ENCODE results near the gene LRRC53. TPM values are rescaled to one million over a fixed set of nuclear protein-coding genes. Genes with fewer than 3 reads are reported as not detected.

LRRC53 gene
- total RNA-seq, 1 experiment from 2014 or later, result not detected

DNA sequence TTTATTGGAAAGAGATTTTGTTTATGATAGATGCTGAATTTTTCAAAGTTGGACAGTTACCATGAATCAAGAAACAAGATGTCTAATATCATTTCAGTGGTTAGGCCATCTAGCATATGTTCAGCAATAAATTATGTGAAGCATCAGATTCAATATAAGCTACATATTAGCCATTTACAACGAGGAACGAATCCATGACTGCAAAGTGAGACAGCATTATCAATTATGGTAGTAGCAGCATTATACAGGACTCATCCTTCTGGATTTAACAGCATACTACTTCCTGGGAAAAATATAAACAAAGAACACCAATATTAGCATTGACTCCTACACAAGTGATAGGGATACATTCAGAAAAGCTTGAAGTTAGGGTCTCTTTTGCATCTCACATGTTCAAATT, 59.1 kb downstream of the LRRC53 start:
- Mint-ChIP-seq H3K4me1 (no peaks in the 10 kb centered on the region), H3K4me3 (no peak overlapping the region), H3K36me3 (no peaks in the 10 kb centered on the region), H3K9me3 (peaks cover 11% of the 10 kb centered on the region), H3K27ac (no peak overlapping the region), H3K27me3 (ENCODE audit: low read depth) (no peaks in the 10 kb centered on the region)
- POLR2A ChIA-PET, result no interaction called here
- DNase-seq (ENCODE audit: low spot score), result no peak
- no peak for ATAC-seq
- CTCF ChIA-PET, result no interaction called here
- TF ChIP-seq, protein P1, sequence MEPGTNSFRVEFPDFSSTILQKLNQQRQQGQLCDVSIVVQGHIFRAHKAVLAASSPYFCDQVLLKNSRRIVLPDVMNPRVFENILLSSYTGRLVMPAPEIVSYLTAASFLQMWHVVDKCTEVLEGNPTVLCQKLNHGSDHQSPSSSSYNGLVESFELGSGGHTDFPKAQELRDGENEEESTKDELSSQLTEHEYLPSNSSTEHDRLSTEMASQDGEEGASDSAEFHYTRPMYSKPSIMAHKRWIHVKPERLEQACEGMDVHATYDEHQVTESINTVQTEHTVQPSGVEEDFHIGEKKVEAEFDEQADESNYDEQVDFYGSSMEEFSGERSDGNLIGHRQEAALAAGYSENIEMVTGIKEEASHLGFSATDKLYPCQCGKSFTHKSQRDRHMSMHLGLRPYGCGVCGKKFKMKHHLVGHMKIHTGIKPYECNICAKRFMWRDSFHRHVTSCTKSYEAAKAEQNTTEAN (CRISPR knock-in tag; IDR thresholded peaks at IDR 0.05), result no peak
- no peak for TF ChIP-seq ESRRA (CRISPR knock-in tag; IDR thresholded peaks at IDR 0.05; ENCODE audit: borderline replicate concordance)

DNA sequence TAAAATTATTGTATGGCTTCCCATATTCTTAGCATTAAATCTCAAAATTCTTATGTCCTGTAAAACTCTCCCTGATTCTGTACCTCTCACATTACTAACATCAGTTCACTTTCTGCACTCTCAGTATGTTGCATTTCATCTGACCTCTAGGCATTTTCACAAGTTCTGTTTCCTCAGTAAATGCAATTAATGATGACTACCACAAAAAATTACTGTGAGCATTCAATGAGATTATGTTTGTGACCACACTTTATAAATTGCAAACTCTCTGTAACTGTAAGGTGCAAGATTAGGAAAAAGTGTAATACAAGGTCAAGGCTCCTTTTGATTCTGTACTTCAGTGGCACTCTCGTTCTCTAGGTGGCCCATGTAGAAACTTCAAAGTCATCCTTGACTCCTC, 60.4 kb downstream of the LRRC53 start:
- DNase-seq (ENCODE audit: low spot score), result no peak
- Mint-ChIP-seq H3K4me1 (no peaks in the 10 kb centered on the region), H3K9me3 (peaks cover 11% of the 10 kb centered on the region), H3K36me3 (no peaks in the 10 kb centered on the region), H3K27me3 (ENCODE audit: low read depth) (no peaks in the 10 kb centered on the region), H3K27ac (no peak overlapping the region), H3K4me3 (no peak overlapping the region)
- TF ChIP-seq ZNF671 (CRISPR knock-in tag; IDR thresholded peaks at IDR 0.05) (no peak), NR3C1 (CRISPR knock-in tag; conservative IDR thresholded peaks at IDR 0.05; ENCODE audit: low read depth) (no peak)
- TF ChIP-seq, protein P1 (CRISPR knock-in tag; IDR thresholded peaks at IDR 0.05), result no peak
- ATAC-seq, result no peak
- CTCF ChIA-PET, result no interaction called here
- POLR2A ChIA-PET, result no interaction called here

DNA sequence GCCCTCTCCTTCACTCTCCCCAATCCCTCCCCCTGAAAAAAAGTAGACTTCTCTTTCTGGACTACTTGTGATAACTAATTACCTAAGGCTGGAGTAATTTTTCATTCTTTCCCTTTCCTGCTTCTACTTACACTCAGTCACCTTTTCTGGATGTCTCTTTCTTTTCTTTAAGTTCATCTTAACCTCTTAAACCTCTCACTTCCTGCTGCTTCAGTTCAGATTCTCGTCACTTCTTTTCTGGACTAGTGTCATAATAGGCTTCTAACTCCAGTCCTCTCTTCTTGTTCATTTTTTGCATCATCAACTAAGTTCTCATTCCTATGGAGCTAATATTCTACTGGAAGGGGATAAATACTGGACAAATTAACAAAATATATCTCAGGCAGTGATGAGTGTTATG, 75.4 kb downstream of the LRRC53 start:
- Mint-ChIP-seq H3K27me3 (ENCODE audit: low read depth) (no peaks in the 10 kb centered on the region), H3K4me1 (no peaks in the 10 kb centered on the region), H3K27ac (no peak overlapping the region), H3K4me3 (no peak overlapping the region), H3K36me3 (no peaks in the 10 kb centered on the region), H3K9me3 (no peaks in the 10 kb centered on the region)
- ChIA-PET CTCF (no interaction called here), POLR2A (no interaction called here)
- DNase-seq (ENCODE audit: low spot score) (no peak), ATAC-seq (no peak)
- TF ChIP-seq, protein P2, sequence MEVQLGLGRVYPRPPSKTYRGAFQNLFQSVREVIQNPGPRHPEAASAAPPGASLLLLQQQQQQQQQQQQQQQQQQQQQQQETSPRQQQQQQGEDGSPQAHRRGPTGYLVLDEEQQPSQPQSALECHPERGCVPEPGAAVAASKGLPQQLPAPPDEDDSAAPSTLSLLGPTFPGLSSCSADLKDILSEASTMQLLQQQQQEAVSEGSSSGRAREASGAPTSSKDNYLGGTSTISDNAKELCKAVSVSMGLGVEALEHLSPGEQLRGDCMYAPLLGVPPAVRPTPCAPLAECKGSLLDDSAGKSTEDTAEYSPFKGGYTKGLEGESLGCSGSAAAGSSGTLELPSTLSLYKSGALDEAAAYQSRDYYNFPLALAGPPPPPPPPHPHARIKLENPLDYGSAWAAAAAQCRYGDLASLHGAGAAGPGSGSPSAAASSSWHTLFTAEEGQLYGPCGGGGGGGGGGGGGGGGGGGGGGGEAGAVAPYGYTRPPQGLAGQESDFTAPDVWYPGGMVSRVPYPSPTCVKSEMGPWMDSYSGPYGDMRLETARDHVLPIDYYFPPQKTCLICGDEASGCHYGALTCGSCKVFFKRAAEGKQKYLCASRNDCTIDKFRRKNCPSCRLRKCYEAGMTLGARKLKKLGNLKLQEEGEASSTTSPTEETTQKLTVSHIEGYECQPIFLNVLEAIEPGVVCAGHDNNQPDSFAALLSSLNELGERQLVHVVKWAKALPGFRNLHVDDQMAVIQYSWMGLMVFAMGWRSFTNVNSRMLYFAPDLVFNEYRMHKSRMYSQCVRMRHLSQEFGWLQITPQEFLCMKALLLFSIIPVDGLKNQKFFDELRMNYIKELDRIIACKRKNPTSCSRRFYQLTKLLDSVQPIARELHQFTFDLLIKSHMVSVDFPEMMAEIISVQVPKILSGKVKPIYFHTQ (CRISPR knock-in tag; IDR thresholded peaks at IDR 0.05), result no peak
- TF ChIP-seq SOX15 (CRISPR knock-in tag; IDR thresholded peaks at IDR 0.05) (no peak), NFYB (CRISPR knock-in tag; conservative IDR thresholded peaks at IDR 0.05; ENCODE audit: low read depth) (no peak), ZNF396 (CRISPR knock-in tag; IDR thresholded peaks at IDR 0.05; ENCODE audit: borderline replicate concordance) (no peak), TCF7 (CRISPR knock-in tag; IDR thresholded peaks at IDR 0.05; ENCODE audit: low read depth) (no peak), ZNF232 (CRISPR knock-in tag; IDR thresholded peaks at IDR 0.05) (no peak), ETV6 (CRISPR knock-in tag; IDR thresholded peaks at IDR 0.05) (no peak), ZNF219 (CRISPR knock-in tag; IDR thresholded peaks at IDR 0.05; ENCODE audit: borderline replicate concordance) (no peak), SMAD4 (CRISPR knock-in tag; IDR thresholded peaks at IDR 0.05) (no peak)
- TF ChIP-seq, protein P3, sequence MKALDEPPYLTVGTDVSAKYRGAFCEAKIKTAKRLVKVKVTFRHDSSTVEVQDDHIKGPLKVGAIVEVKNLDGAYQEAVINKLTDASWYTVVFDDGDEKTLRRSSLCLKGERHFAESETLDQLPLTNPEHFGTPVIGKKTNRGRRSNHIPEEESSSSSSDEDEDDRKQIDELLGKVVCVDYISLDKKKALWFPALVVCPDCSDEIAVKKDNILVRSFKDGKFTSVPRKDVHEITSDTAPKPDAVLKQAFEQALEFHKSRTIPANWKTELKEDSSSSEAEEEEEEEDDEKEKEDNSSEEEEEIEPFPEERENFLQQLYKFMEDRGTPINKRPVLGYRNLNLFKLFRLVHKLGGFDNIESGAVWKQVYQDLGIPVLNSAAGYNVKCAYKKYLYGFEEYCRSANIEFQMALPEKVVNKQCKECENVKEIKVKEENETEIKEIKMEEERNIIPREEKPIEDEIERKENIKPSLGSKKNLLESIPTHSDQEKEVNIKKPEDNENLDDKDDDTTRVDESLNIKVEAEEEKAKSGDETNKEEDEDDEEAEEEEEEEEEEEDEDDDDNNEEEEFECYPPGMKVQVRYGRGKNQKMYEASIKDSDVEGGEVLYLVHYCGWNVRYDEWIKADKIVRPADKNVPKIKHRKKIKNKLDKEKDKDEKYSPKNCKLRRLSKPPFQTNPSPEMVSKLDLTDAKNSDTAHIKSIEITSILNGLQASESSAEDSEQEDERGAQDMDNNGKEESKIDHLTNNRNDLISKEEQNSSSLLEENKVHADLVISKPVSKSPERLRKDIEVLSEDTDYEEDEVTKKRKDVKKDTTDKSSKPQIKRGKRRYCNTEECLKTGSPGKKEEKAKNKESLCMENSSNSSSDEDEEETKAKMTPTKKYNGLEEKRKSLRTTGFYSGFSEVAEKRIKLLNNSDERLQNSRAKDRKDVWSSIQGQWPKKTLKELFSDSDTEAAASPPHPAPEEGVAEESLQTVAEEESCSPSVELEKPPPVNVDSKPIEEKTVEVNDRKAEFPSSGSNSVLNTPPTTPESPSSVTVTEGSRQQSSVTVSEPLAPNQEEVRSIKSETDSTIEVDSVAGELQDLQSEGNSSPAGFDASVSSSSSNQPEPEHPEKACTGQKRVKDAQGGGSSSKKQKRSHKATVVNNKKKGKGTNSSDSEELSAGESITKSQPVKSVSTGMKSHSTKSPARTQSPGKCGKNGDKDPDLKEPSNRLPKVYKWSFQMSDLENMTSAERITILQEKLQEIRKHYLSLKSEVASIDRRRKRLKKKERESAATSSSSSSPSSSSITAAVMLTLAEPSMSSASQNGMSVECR (CRISPR knock-in tag; IDR thresholded peaks at IDR 0.05; ENCODE audit: borderline replicate concordance), result no peak
- TF ChIP-seq, protein P4, sequence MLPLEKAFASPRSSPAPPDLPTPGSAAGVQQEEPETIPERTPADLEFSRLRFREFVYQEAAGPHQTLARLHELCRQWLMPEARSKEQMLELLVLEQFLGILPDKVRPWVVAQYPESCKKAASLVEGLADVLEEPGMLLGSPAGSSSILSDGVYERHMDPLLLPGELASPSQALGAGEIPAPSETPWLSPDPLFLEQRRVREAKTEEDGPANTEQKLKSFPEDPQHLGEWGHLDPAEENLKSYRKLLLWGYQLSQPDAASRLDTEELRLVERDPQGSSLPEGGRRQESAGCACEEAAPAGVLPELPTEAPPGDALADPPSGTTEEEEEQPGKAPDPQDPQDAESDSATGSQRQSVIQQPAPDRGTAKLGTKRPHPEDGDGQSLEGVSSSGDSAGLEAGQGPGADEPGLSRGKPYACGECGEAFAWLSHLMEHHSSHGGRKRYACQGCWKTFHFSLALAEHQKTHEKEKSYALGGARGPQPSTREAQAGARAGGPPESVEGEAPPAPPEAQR (CRISPR knock-in tag; IDR thresholded peaks at IDR 0.05), result no peak
- TF ChIP-seq, protein P1 (CRISPR knock-in tag; IDR thresholded peaks at IDR 0.05), result no peak
- TF ChIP-seq, protein P5, sequence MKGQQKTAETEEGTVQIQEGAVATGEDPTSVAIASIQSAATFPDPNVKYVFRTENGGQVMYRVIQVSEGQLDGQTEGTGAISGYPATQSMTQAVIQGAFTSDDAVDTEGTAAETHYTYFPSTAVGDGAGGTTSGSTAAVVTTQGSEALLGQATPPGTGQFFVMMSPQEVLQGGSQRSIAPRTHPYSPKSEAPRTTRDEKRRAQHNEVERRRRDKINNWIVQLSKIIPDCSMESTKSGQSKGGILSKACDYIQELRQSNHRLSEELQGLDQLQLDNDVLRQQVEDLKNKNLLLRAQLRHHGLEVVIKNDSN (CRISPR knock-in tag; IDR thresholded peaks at IDR 0.05), result no peak
- TF ChIP-seq, protein P6, sequence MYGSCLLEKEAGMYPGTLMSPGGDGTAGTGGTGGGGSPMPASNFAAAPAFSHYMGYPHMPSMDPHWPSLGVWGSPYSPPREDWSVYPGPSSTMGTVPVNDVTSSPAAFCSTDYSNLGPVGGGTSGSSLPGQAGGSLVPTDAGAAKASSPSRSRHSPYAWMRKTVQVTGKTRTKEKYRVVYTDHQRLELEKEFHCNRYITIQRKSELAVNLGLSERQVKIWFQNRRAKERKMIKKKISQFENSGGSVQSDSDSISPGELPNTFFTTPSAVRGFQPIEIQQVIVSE (CRISPR knock-in tag; IDR thresholded peaks at IDR 0.05; ENCODE audit: borderline replicate concordance), result no peak

All from WTC11 (cell line).